Aorta (tissue), 5 donors: ENCODE measurements around the gene MYL10. TPM values are rescaled to one million over a fixed set of nuclear protein-coding genes. Genes with fewer than 3 reads are reported as not detected.
"Not testable (repeated sequence)": the region's sequence is repeated elsewhere in the genome, so short reads cannot be mapped to it uniquely, and the experiment has no call there.

Source experiments
- ATAC-seq: fragments of 200-7000 bp; cut with Tn5 transposase; one replicate; pipeline ENCODE4 v1.9.1; 2022; ENCODE audit warnings: moderate library complexity; ENCODE audit not compliant: low FRiP score
- DNase-seq, 2 donors: peaks; one replicate each; pipeline ENCODE4 v3.0.0-alpha.2; 2020
- H3K27ac ChIP-seq, 2 donors: one replicate each; pipeline ENCODE4 v1.5.1; 2013; ENCODE audit warnings: low read length in 2 of 2, mild to moderate bottlenecking in 2 of 2, moderate library complexity in 2 of 2, control low read depth in 1 of 2, inconsistent platforms in 1 of 2, low read depth in 1 of 2
- H3K27me3 ChIP-seq, 2 donors: one replicate each; pipeline ENCODE4 v1.6.1; 2013; ENCODE audit warnings: control low read depth in 1 of 2, low read length in 1 of 2, mild to moderate bottlenecking in 1 of 2, moderate library complexity in 1 of 2; ENCODE audit not compliant: insufficient read depth in 2 of 2, control insufficient read depth in 1 of 2
- H3K36me3 ChIP-seq, 2 donors: one replicate each; pipeline ENCODE4 v1.6.1; 2013; ENCODE audit warnings: control low read depth in 1 of 2, low read length in 1 of 2, mild to moderate bottlenecking in 1 of 2; ENCODE audit not compliant: insufficient read depth in 2 of 2, control insufficient read depth in 1 of 2
- H3K4me1 ChIP-seq, 2 donors: one replicate each; pipeline ENCODE4 v1.6.1; 2013; ENCODE audit warnings: low read length in 2 of 2, control low read depth in 1 of 2, mild to moderate bottlenecking in 1 of 2, moderate library complexity in 1 of 2; ENCODE audit not compliant: insufficient read depth in 2 of 2, control insufficient read depth in 1 of 2
- H3K4me3 ChIP-seq, 2 donors: one replicate each; pipeline ENCODE4 v1.5.1; 2013; ENCODE audit warnings: low read length in 2 of 2, control low read depth in 1 of 2, mild to moderate bottlenecking in 1 of 2
- H3K9me3 ChIP-seq: one replicate; pipeline ENCODE4 v1.6.1; 2013; ENCODE audit warnings: mild to moderate bottlenecking, low read length; ENCODE audit not compliant: control insufficient read depth
- WGBS, 2 donors: extraction: QIAGEN DNeasy Blood & Tissue Kit; methylation state at CpG; one replicate each; pipeline ENCODE4 v1.1.7; 2013; 5-methylcytosine and 5-hydroxymethylcytosine counted together
- intact Hi-C, 2 donors: fragments of 100-400 bp; cut with DNase I; formaldehyde crosslinking; loops; one replicate each; pipeline versions ENCODE4 v1.14.2 to v1.15.0; 2022
- polyA plus RNA-seq, 2 donors: library from polyadenylated mRNA; stranded (reverse); fragments of 200-250 nt; gene quantifications; one replicate each; pipeline ENCODE4 v1.2.3, GENCODE V29; 2013
- total RNA-seq, 2 donors: library from RNA; stranded (reverse); fragmentation: NEBNext Ultra II Directional; extraction: Animal tissue kit (Norgen Biotek cat#: 25700); gene quantifications; one replicate each; pipeline ENCODE4 v1.2.1, GENCODE V29; 2021
- donor health status: healthy with polysubstance abuse.
- donor health status: Bipolar disorder and iron deficiency.
- donor health status: DM: no; HTN: no; CAD: no.
- donor health status: DM: no; HTN: no; CAD: no.
- donor health status: DM: yes; HTN: yes; CAD: no.

Gene MYL10
- total and polyA plus RNA-seq, 4 donors = not detected

GRCh38 chr7:101639127-101639526, 10.0 kb upstream of the MYL10 start:
- ATAC-seq, H3K9me3 ChIP-seq, DNase-seq, intact Hi-C loops, H3K4me1 ChIP-seq, H3K36me3 ChIP-seq, H3K27ac ChIP-seq, H3K27me3 ChIP-seq, H3K4me3 ChIP-seq: not testable (repeated sequence)
- 74 to 76% methylated on average over 4 of the region's 4 CpGs for WGBS, 2 donors

DNA sequence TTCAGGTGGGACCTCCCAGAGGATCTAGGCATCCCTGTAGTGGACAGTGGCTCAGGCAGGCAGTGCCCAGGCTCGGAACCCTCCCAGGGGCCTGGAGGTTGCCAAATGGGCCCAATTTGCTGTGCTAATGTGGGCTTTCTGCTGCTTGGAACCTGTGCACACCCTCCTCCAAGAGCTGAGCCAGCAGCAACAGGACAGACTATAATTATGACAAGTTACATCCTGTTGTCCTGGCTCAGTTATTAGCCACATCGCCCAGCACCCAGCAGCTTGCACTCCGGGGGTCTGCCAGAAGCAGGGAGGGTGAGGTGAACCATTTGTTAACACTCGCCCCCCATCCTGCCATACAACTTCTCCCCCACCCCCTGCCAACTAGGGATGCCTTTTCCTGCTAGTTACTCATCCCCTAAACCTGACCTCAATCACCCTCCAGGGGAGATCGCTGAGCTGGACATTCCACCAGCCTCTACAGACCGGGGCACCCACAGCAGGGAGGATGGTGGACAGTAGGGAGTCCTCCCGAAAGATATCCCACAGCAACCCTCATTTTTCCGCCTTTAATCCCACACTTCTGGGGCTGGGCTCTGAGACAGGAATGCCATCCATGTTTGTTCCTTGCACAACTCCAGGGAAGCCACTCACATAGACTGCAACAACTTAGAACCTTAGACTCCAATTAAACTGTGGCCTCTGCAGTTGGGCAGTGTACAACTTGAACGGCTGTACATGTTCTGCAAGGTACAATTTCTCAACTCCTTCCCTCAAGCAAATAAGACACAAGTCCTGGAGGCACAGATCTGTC, 7.9 kb upstream of the MYL10 start:
- ATAC-seq = no peak
- 73 to 82% methylated on average over 9 of the region's 9 CpGs for WGBS, 2 donors
- Histone ChIP-seq H3K27ac (no peak overlapping the region), H3K27me3 (no peaks in the 10 kb centered on the region), H3K36me3 (no peaks in the 10 kb centered on the region), H3K4me3 (no peak overlapping the region), H3K9me3 (no peaks in the 10 kb centered on the region), H3K4me1 (no peaks in the 10 kb centered on the region)
- no peak for DNase-seq
- intact Hi-C loops = no loop called here

DNA sequence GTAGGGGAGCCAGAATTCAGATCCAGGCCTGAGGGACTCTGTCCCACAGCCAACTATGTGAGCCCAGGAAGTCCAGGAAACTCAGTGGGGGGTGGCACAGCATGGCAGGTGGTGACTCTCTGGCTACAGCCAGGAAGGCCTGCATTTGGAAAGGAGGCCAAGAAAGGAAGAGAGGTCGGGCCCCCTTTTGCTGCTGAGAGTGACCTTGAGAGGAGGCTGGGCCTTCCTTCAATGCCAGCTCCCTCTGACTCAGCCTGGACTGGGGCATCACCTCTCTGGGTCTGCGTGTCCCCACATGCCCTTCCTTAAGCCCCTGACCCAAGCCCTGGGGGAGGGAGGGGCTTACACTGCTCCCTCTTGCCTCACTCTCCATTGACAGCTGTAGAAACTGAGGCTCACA, 6.4 kb upstream of the MYL10 start:
- intact Hi-C loops = no loop called here
- Histone ChIP-seq H3K36me3 (no peaks in the 10 kb centered on the region), H3K4me1 (no peaks in the 10 kb centered on the region), H3K4me3 (no peak overlapping the region), H3K27me3 (no peaks in the 10 kb centered on the region), H3K27ac (no peak overlapping the region), H3K9me3 (no peaks in the 10 kb centered on the region)
- WGBS, 2 donors = 80 to 100% methylated on average over 2 of the region's 2 CpGs
- DNase-seq = no peak
- no peak for ATAC-seq

DNA sequence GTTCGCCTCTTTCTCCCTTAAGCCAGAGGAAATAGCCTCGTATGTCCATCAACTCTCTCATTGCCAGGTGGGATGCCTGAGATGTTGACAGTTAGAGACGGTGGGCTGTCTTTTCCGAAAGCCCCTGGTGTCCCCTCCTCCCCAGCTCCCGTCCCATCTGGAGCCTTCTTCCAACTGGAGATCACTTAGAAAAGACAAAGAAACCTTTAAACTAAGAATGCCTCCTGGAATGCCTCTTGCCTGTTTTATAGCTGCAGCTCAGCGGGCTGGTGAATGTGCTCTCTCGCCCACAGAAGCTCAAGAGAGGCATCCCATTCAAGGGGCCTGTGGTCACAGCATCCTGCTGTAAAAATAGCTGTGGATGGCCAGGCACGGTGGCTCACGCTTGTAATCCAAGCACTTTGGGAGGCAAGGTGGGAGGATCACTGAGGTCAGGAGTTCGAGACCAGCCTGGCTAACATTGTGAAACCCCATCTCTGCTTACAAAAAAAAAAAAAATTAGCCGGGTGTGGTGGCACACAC, 5.2 kb upstream of the MYL10 start:
- intact Hi-C loops = no loop called here
- no peak for ATAC-seq
- 91 to 95% methylated on average over 11 of the region's 11 CpGs for WGBS, 2 donors

DNA sequence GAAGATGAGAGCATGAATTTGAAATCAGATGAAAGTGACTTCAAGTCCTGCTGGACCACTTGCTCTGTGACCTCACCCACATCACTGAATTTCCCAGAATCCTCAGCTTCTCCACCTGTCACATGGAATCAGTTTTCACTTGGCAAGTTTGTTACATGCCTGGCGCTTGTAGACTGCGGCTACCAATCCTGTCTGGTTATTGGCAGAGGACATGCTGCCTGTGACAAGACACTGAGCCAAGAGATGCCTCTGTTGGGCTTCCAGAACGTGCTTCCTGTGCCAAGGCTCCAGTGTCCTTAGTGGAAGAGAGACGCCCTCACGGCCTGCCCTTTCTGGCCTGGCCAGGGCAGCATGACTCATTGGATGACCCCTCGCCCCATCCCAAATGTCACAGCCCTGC, 4.4 kb upstream of the MYL10 start:
- DNase-seq (no peak), ATAC-seq (no peak)
- intact Hi-C loops = no loop called here
- Histone ChIP-seq H3K36me3 (no peaks in the 10 kb centered on the region), H3K27me3 (no peaks in the 10 kb centered on the region), H3K27ac (no peak overlapping the region), H3K4me1 (no peaks in the 10 kb centered on the region), H3K4me3 (no peak overlapping the region), H3K9me3 (no peaks in the 10 kb centered on the region)
- WGBS, 2 donors = 93 to 94% methylated on average over 6 of the region's 6 CpGs

More for the DNA sequence above, 5.2 kb upstream of the MYL10 start:
- H3K4me3 ChIP-seq = no peak overlapping the region
- no peaks in the 10 kb centered on the region for H3K36me3 ChIP-seq
- DNase-seq = no peak
- no peaks in the 10 kb centered on the region for H3K9me3 ChIP-seq
- H3K4me1 ChIP-seq = no peaks in the 10 kb centered on the region
- H3K27me3 ChIP-seq = no peaks in the 10 kb centered on the region
- H3K27ac ChIP-seq = no peak overlapping the region

DNA sequence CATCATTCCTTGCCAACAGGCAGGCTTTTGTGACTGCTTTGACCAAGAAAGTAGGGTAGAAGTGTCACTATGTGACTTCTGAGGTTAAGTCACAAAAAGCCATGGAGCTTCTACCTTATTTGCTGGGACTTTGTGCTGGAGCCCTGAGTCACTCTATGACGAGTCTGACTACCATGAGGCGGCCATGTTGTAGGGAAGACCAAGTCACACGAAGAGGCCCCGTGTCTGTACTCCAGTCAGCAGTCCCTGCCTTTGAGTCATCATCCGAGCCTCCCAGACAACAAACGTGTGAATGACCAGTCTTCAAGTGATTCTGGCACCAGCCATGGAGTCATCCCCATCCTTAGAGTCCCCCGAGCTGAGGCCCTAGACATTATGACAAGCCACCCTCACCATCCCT, 3.5 kb upstream of the MYL10 start:
- no peaks in the 10 kb centered on the region for H3K36me3 ChIP-seq
- ATAC-seq (no peak), DNase-seq (no peak)
- intact Hi-C loops = no loop called here
- WGBS, 2 donors = 88 to 90% methylated on average over 7 of the region's 7 CpGs
- no peaks in the 10 kb centered on the region for H3K9me3 ChIP-seq
- no peaks in the 10 kb centered on the region for H3K27me3 ChIP-seq
- no peak overlapping the region for H3K27ac ChIP-seq
- no peaks in the 10 kb centered on the region for H3K4me1 ChIP-seq
- H3K4me3 ChIP-seq = no peak overlapping the region

DNA sequence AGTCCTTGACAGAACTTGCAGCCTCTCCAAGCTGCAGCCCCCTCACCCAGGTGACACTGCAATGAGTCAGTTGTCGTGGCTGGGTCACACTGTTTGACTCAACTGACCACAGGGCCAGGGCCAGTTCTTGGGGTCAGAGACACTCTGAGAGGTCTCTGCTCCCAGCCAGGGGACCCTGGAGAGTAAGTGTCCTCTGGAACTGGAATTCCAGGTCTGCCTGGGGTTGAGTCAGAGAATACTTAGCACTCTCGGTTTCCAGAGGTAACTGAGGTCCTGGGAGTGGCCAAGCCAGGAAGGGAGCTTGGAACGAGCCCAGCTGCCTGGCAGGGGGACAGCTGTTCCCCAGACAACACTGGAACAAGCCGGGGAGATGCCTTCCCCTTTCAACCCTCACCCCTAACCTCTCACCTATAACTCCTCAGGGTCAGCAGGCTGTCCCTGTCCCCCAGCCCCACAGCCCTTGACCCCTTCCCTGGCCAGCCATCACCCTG, 2.2 kb upstream of the MYL10 start:
- DNase-seq (no peak), ATAC-seq (no peak)
- no peaks in the 10 kb centered on the region for H3K36me3 ChIP-seq
- intact Hi-C loops = no loop called here
- no peak overlapping the region for H3K4me3 ChIP-seq
- WGBS, 2 donors = 25 to 31% methylated on average over 4 of the region's 4 CpGs
- no peaks in the 10 kb centered on the region for H3K4me1 ChIP-seq
- no peaks in the 10 kb centered on the region for H3K27me3 ChIP-seq
- no peaks in the 10 kb centered on the region for H3K9me3 ChIP-seq
- H3K27ac ChIP-seq = no peak overlapping the region

DNA sequence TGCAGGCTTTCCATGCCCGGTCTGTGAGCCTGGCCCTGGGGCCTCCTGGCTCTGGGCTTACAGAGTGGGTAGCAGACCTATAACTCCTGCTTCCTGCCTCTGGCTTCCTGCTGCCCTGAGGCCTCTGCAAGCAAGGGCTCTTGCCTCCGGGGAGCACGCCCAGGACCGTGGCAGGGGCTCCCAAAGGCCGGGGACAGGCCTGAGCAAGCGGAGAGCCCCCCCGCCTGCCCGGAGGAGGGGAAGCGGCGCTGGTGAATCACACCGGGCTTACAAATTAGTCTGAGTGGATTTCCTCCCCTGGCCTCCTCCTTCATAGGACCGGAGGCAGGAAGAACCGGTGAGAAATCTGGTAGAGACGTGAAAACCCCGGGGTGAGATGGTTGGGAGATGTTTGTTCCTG, 1.5 kb upstream of the MYL10 start:
- DNase-seq = no peak
- Histone ChIP-seq H3K36me3 (no peaks in the 10 kb centered on the region), H3K27ac (no peak overlapping the region), H3K27me3 (no peaks in the 10 kb centered on the region), H3K4me1 (no peaks in the 10 kb centered on the region), H3K9me3 (no peaks in the 10 kb centered on the region), H3K4me3 (no peak overlapping the region)
- intact Hi-C loops = no loop called here
- ATAC-seq = no peak
- 81 to 91% methylated on average over 15 of the region's 15 CpGs for WGBS, 2 donors

DNA sequence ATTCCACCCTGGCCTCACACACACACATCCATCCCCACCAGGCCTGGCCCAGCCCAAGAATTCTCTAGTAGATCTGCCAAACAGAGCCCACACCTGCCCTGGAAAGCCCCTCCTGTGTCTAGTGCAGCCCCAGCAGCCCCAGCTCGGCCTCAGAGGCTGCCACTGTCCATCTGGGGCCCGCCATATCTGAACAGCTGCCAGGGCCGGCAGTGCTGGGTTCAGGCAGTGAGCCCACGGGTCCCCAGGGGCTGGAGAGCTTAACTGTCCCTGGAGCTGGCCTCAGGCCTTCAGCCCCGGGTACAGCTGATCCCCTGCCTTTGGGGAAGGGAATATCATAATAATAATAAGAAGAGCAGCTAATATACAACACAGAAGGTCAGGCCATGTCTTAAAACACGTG, 574 bp downstream of the MYL10 start:
- 36% methylated on average over 6 of the region's 6 CpGs for WGBS, 2 donors
- no peaks in the 10 kb centered on the region for H3K27me3 ChIP-seq
- H3K9me3 ChIP-seq = no peaks in the 10 kb centered on the region
- intact Hi-C loops = no loop called here
- H3K36me3 ChIP-seq = no peaks in the 10 kb centered on the region
- no peak for DNase-seq
- no peaks in the 10 kb centered on the region for H3K4me1 ChIP-seq
- no peak overlapping the region for H3K27ac ChIP-seq
- no peak overlapping the region for H3K4me3 ChIP-seq
- ATAC-seq = no peak
